ENCODE measurements around the gene A1BG.
A peak's percentile ranks its signal among the peaks of the same experiment; 100 is the strongest.
"Not testable (repeated sequence)": the region's sequence is repeated elsewhere in the genome, so short reads cannot be mapped to it uniquely, and the experiment has no call there.

Gene A1BG

DNA sequence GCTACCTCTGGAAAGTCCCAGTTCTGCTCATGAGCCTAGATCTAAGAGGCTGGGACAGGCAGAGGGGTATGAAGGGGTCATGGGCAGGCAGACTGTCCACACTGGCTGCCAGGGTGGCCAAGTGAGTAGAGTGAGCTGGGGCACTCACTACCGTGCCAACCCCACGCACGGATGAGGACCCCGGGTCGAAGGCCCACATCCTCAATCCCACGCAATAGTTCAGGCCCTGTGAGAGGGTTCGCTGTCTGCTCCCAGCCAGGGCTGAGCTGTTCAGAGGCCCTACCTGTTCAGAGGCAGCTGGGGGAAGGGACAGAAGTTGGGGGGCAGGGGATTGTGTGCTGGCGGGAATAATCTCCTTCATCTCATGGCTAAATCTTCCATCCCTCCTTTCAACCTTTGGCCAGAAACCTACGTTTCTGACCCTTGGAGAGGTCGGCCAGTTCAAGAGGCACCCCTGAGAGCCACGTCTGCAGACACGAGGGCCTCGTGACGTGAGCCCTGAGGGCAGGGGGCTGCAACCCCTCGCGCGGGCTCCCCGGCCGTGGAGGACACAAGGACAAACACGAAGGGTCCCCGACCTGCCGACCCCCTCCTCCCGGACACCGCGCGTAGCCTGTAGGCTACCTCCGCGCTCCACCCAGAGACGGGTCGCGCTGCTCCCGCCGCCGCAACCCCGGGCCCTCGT, 32.7 kb upstream of the A1BG start:
- no peak for DNase-seq (ENCODE audit: low read depth)

DNA sequence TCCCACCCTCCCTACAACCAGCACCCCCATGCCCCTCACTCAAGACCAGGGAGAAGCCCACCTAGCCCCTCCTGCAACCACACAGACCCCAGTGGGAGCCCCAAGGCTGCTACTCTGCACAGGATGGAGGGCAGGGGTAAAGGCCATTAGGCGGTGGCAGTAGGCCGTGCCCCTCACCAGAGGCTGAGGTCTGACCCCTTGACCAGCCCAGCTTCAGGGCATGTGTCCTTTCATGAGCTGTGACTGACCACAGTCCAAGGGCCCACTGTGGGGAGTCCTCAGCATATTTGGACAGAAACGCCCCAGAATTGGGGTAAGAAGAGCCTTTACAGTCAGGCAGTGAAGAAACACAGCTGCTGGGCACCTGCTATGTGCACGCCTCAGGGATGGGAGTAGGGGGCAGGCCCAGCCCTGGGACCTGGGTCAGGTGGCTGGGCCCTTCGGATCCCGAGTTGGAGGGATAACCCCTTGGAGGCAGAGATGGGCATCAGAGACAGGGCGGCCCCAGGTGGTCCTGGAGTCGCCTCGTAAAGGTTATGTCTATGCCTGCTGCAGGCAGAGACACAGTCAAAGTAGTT, 32.1 kb upstream of the A1BG start:
- DNase-seq (ENCODE audit: low read depth), result no peak

DNA sequence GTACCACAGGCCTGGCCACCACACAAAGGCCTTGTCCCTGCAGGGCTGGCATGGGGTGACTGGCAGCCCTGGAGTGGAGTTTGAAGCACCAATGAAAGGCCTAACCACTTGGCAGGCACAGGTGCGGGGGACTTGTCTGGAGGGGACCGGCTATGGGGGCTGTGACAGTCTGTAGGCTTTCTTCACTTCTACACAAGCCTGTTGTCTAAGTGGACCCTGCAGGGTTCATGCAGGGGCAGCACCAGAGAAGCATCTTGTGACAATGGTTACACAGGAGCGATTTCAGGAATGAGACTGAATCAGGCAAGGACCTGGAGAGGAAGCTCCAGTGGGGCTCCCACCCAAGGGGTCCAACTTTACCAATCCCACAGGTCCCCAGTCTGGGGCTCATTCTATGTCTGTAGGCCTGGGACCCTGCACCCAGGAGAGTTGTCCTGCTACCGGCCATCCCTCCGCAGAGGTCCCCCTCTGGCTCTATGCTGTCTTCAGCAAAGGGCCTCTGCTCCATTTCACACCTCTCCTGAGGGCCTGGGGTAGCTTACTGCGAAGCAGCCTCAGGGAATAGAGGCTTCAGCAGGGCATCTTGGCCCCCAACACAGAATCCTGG, 29.8 kb upstream of the A1BG start:
- no peak for DNase-seq (ENCODE audit: low read depth)

DNA sequence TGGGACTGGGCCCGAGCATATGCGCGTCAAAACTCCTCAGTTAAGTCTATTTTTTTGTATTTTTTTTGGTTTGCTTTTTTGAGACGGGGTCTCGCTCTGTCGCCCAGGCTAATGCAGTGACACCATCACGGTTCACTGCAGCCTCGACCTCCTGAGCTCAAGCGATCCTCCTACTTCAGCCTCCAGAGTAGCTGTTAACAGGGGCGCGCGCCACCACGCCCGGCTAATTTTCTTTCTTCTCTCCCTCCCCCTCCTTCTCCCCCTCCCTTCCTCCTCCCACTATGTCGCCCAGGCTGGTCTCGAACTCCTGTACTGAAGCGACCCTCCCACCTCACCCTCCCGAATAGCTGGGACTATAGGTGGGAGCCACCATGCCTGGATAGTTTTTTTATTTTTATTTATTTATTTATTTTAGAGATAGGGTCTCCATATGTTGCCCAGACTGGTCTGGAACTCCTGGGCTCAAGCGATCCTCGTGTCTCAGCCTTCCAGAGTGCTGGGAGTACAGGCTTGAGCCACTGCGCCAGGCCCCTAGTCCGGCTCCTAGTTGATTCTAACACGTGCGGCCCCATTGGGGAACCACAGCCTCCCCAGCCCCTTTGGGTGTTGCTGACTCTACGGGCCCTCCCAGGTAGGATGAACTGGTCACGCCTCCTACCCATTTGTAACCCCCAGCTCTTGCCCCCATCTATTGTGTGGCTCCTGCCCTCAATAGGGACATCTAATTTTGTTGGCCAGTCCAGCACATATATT, 28.3 kb upstream of the A1BG start:
- DNase-seq (ENCODE audit: low read depth), result no peak

DNA sequence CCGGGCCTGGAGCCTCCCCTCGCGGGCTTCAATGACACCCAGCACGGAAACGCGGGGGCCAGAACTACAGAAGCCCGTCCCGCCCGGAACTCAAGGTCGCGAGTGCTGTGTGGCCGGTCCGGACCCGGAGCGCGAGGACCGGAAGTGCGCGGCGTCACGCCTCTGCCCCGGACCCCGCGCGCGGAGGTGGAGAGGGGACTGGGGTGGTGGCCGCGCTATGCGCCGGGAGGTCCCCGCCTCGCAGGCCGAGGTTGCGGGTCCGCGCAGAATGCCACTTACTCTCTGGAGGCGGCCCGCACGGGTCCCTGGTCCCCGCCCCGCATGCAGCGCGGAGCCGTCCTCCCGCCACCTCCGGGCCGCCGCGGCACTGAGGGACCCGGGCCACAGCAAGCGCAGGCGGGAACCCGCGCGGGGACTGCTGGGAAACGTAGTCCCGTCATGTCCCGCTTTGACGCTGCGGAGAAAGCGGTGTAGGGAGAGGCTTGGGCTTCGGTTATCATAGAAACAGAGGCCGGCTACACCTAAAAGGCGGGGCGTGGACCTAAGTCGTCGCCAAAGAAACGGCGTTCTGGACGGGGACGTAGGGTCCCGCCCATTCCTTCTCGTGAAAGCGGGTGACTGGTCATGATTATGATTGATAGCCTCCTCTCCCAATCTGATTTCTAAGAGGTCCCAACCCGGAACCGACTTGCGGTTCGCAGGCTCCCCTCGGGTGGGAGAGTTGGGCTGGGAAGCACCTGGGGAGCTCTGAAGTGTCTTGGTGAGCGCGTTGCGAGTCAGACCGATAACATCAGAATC, 27.6 kb upstream of the A1BG start, which contains the start of gene ZNF837:
ZNF837 (minus strand) TSS at position 369 of the 798 bp plus-strand sequence. CDS start 11,698 bp downstream, outside the sequence.
- peak; percentile 100 for DNase-seq (ENCODE audit: low read depth)

DNA sequence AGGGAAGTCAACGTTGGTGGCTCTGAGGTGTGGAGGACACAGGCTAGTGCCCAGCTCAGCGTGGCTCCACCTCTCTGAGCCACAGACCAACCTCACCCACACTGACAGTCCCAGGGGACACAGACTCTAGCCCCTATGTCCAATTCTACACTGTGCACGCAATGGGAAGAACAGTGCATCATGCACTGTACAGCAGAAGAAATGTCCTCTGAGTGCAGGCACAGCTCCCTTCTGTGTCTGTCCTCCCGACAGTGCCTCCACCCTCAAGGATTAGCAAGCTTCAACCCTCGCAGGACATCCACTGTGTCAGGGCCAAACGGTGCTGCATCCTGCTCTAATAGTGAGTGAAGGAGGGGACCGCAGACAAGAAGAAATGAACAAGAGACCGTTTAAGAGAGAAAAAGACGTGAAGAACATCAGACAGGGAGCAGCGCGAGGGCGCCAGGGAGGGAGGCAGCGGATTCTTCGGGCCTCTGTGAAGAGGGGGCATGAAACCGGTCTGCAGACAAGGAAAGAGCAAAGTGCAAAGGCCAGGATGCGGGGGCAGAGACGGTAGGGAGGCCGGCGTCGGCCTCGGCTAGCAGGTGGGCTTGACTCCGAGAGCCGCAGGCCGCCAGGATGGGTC, 26.9 kb upstream of the A1BG start:
- no peak for DNase-seq (ENCODE audit: low read depth)

DNA sequence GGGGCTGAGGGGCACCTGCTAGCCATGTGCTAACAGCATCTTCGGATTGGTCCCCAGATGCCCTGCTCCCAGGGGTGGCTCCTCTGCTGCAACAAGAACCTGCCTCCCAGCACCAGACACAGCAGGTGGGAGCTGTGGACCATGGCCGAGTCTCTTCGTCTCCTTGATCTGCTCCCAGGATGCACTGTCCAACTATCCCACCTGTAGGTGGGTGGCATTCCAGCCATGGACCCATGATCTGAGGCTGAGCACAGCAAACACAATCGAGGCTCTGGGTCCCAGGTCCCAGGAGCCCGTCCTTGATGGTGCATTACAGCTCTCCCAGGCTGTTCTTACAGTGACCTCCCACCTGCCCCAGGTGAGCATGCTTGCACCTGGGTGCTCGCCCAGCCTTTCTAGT, 26.0 kb upstream of the A1BG start:
- no peak for DNase-seq (ENCODE audit: low read depth)

DNA sequence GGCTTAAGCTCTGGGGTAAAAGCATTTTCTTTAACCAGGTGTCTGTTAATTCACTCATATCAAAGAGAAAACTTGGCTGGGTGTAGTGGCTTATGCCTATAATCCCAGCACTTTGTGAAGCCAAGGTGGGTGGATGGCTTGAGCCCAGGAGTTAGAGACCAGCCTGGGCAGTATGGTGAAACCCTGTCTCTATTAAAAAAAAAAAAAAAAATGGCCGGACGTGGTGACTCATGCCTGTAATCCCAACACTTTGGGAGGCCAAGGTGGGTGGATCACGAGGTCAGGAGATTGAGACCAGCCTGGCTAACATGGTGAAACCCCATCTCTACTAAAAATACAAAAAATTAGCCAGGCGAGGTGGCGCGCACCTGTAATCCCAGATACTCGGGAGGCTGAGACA, 23.4 kb upstream of the A1BG start:
- not testable (repeated sequence) for DNase-seq (ENCODE audit: low read depth)

DNA sequence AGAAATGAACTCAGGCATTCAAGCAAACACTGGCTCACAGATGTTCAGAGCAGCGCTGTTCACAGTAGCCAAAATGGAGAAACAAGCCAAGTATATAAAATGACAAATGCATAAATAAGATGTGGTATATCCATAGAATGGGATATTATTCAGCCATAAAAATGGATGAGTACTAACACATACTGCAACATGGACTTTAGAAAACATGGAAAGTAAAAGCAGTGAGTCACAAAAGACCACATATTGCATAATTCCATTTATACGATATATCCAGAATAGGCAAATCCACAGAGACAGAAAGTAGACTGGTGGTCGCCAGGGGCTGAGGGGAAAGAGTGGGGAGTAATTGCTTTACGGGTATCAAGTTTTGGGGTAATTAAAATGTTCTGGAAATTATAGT, 20.9 kb upstream of the A1BG start:
- DNase-seq (ENCODE audit: low read depth), result peak; percentile 17

DNA sequence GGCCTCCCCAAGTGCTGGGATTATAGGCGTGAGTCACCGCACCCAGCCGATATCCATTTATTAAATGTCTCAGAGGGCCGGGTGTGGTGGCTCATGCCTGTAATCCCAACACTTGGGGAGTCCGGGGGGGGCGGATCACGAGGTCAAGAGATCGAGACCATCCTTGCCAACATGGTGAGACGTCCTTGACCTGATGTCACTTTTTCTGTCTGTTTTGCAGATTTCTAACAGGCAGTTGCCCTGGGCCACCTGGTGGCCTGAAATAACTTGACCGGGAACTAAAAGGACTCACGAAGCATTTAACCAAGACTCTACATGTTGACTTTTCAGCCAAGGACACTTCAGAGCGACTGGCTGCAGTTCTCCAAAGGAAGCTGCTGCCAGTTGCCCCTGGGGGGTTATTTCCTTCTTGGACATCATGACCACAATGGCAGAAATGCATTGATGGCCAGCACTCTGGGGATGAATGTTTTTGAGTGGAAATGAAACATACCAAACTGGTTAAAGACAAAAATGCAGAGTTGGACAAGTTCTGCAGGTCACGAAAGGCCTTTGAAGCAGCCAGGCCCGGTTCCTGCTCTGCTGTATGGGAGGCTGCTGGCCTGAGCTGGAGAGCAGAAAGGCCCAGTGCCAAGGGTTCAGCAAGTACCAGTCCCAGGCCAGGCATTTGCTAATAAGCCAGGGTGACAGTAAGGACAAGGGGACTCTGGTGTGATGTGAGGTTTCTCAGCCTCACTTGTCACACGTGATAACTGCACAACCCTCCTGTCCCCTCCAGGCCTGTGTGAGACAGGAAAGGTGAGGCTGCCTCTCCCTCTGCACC, 19.2 kb upstream of the A1BG start:
- peak; percentile 25 for DNase-seq (ENCODE audit: low read depth)

DNA sequence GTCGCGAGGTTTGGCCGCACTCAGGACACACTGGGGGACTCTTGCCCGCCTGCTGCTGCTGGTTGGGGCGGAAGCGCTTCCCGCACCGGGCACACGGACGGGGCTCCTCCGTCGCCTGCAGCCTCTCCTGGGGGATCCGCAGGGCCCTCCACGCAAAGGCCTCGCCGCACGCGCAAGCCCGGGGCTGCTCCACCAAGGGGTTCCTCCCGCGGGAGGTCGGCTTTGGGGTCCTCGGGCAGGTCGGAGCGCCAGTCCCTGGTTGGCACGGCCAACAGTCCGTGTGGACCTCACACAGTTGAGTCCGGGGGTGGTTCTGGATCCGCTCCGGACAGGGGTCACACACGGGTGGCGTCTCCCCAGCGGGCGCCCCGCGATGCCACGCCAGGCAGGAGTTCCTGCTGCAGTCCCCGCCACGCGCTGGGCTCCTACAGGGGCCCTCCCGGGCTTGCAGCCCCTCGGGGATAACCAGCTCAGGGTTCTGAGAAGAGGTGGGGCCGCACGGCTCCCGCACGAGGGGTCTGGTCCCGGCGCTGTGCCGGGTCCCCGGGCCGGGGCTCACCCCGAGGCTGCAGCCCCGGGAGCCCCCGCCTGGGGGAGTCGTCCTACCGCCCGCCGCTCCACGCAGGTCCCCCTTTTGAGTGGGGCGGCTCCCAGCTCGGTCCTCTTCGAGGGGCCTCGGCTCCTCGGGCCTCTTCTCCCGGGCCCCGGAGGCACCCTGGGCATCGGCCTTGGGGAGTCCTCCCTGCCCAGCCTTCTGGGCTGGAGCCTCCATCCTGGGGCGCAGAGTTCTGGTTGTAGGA, 15.5 kb upstream of the A1BG start:
- no peak for DNase-seq (ENCODE audit: low read depth)

DNA sequence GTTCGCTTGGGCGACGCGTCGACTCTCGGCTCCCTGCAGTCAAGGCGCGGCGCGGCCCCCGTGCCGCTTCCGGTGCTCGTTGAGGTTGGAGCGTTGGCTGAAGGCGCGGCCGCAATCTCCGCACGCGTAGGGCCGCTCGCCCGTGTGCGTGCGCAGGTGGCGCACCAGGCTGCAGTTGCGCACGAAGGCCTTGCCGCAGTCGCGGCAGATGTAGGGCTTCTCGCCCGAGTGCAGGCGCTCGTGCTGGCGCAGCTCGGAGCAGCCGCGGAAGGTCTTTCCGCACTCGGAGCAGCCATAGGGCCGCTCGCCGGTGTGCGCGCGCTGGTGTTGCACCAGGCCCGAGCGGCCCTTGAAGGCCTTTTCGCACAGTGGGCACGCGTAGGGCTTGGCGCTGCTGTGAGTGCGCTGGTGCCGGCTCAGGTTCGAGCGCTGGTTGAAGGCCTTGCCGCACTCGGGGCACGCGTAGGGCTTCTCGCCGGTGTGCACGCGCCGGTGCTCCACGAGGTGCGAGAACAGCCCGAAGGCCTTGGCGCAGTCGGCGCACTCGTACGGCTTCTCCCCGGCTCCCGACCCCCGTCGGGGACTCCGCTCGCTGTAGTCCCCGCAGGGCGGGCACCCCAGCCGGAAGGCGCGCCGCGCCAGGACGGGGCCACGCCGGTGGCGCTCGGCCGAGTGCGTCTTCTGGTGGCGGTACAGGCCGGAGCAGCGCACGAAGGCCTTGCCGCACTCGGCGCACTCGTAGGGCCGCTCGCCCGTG, 14.6 kb upstream of the A1BG start:
- DNase-seq (ENCODE audit: low read depth), result no peak

DNA sequence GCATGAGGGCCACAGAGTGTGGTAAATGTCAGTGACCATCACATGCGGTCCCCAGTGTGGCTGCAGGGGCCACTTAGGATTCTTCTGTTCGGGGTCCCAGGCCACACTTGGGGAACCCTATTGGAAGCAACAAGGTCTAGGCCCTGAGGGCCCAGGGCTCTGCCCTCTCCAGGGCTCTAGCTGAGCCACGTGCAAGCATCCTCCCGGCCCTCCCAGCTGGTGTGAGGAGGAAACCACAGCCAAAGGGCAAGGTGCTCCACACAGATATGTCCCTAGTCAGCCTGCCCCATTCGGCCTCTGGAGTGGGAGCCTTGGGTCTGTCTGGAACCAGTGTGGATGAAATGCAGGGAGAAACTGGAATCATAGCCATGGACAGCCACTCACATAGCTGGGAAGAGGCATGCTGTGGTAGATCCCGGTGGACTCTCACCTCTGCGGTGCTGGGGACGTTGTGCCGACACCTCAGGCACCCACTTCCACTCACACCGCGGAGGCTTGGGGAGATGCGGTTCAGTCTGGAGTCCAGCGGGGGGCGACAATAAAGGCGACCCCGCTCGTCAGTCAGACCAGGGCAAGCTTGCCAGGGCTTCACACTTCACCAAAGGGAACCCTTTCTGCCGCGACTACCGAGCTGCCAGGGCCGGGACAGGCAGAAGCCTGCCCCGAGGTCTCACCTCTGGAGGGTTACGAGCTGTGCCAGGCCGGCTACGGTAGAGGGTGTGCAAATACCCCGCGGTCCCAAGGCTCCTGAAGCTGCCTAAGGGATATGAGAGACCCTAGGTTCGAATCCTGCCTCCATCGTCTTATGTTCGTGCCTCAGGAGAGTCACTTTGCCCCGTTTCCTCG, 13.5 kb upstream of the A1BG start:
- no peak for DNase-seq (ENCODE audit: low read depth)

DNA sequence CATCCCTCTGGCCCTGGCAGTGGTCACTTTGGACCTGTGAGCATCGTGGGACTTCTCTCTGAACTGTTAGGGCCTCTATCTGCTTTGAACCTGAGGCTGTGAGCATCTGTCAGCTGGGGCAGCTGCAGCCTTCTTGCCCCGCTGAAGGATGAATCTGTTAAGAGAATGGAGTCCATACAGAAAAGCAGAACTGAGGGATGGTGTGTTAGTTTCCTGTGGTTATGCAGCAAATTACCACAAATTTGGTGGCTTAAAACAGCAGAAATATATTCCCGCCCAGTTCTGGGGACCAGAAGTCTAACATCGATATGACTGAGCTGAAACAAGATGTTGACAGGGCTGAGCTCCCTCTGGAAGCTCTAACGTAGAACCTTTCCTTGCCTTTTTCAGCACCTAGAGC, 10.9 kb upstream of the A1BG start:
- DNase-seq (ENCODE audit: low read depth), result no peak

DNA sequence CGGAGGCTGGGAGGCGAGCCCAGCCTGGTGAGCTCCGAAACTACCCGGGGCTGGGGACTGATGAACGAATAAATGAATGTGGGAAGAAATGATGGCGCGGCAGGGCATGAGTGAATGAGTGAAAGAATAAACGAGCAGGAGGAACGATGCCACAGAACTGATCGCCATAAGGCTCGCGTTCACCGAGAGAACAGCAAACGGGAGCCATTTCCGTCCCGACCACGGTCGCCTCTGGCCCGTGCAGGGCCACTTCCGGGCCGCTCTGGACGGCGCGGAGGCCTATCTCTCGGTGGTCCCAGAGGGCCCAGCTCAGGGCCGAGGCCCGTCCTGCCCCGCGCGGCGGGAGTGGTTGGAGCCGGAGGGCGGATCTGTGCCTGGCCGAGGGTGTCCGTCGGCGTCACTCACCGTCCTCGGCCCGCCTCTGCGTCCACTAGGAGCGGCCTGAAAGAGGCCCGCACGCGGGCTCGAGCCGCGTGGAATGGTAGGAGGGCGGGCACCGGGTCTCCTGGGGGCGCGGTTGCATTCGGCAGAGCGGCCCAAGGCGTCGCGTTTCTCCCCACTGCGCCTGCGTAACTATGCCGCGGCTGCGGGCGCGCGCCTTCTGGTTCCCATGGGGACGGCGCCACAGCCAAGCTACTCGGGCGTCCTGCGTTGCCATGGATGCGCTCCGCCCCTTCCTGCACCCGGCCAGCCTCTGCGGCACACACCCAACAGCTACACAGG, 9.1 kb upstream of the A1BG start, which contains the start of gene ZNF497:
ZNF497 (minus strand) TSS at position 480 of the 723 bp plus-strand sequence. CDS start 5,116 bp downstream, outside the sequence.
- peak; percentile 96 for DNase-seq (ENCODE audit: low read depth)

DNA sequence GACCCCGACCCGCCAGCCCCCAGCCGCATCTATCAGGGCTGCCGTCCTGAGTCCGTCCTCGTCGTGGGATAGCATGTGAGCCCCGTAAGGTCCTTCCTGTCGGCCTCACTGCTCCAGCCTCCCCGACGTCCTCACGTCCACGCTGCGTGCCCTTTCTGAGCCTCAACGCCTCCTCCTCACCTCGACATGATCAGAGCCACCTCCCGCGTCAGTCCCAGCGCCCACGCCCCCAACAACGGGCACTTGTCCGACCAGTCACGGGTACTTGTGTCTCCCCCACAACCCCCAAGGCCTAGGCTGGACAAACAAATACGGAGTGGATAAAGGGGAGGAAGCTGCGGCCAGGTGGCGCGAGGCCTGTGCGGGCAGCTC, 8.6 kb upstream of the A1BG start:
- no peak for DNase-seq (ENCODE audit: low read depth)

DNA sequence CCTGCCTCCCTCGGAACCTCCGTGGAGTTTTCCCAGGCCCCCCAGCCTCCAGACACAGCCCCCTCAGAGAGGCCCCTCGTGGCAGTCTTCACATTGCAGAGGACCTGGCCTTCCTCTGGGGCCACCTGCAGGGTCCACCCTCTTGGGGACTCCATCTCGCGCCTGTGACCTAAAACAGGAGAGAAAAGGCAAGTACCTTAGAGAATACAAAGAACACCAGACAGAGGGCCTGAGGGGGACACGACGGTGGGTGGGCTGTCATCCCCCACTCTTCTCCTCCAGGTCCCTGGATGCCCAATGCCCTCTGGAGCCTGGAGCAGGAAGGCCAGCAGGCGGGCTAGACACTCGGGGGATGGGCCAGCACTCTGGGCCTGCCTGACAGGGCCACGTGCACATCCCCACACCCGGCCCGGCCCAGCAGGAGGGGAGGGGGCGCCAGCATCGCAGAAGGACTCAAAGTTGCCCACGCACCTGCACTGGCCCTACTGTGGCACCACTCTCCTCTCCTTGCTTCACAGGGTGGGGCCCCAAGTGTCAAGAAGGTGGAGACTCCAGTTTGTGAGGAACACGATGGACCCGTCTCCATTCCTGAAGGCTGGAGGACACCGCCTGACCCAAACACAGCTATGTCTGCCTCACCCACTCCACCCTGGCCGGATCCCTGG, 4.3 kb upstream of the A1BG start:
- no peak for DNase-seq (ENCODE audit: low read depth)

Data from EH (cell line).